ENCODE measurements around the gene ZNF408.

The ZNF408 gene

GRCh38 chr11:46729110-46730027, 28.5 kb downstream of the ZNF408 start:
- no peak for DNase-seq

GRCh38 chr11:46731545-46731944, 30.7 kb downstream of the ZNF408 start:
- DNase-seq, result no peak

GRCh38 chr11:46733234-46733633, 32.4 kb downstream of the ZNF408 start:
- no peak for DNase-seq

GRCh38 chr11:46736146-46736545, 35.3 kb downstream of the ZNF408 start:
- no peak for DNase-seq

- no peak for DNase-seq
These were observed 35.8 kb downstream of the ZNF408 start for GRCh38 chr11:46736615-46737014.

GRCh38 chr11:46737699-46738098, 36.9 kb downstream of the ZNF408 start:
- no peak for DNase-seq

- DNase-seq, result no peak
These were observed 38.1 kb downstream of the ZNF408 start for GRCh38 chr11:46738887-46739286.

- DNase-seq, result no peak
These were observed 41.0 kb downstream of the ZNF408 start for GRCh38 chr11:46741600-46742484.

GRCh38 chr11:46743043-46743442, 42.2 kb downstream of the ZNF408 start:
- DNase-seq, result no peak

- no peak for DNase-seq
These were observed 43.0 kb downstream of the ZNF408 start for GRCh38 chr11:46743693-46744339.

GRCh38 chr11:46745328-46745727, 44.5 kb downstream of the ZNF408 start:
- DNase-seq, result no peak

- no peak for DNase-seq
These were observed 45.2 kb downstream of the ZNF408 start for GRCh38 chr11:46745995-46746394.

GRCh38 chr11:46747150-46747549, 46.3 kb downstream of the ZNF408 start:
- DNase-seq, result no peak
